Liver (tissue), 9 donors: ENCODE measurements around the gene THRA. TPM values are rescaled to one million over a fixed set of nuclear protein-coding genes. Genes with fewer than 3 reads are reported as not detected.

Experiments used
- DNase-seq: peaks from one replicate; pipeline ENCODE4 v3.0.0-alpha.2; 2017; ENCODE audit warnings: low spot score
- H3K27ac ChIP-seq, 2 donors: one replicate each; pipeline ENCODE4 v1.7.0; 2013; ENCODE audit warnings: inconsistent platforms in 2 of 2, low read length in 2 of 2, control low read depth in 1 of 2, low read depth in 1 of 2, mild to moderate bottlenecking in 1 of 2
- H3K27me3 ChIP-seq, 4 donors: one replicate each; pipeline versions ENCODE4 v1.6.1 to v1.7.0; 2013; ENCODE audit warnings: low read length in 3 of 4, inconsistent platforms in 1 of 4, mild to moderate bottlenecking in 1 of 4, moderate library complexity in 1 of 4; ENCODE audit not compliant: control insufficient read depth in 4 of 4, insufficient read depth in 4 of 4
- H3K36me3 ChIP-seq, 4 donors: one replicate each; pipeline versions ENCODE4 v1.6.1 to v1.7.0; 2013; ENCODE audit warnings: low read length in 3 of 4, mild to moderate bottlenecking in 3 of 4, low read depth in 1 of 4, moderate library complexity in 1 of 4; ENCODE audit not compliant: control insufficient read depth in 4 of 4, insufficient read depth in 3 of 4
- H3K4me1 ChIP-seq, 4 donors: one replicate each; pipeline versions ENCODE4 v1.6.1 to v1.7.0; 2013; ENCODE audit warnings: low read length in 3 of 4, mild to moderate bottlenecking in 3 of 4, moderate library complexity in 1 of 4; ENCODE audit not compliant: control insufficient read depth in 4 of 4, insufficient read depth in 4 of 4
- H3K4me3 ChIP-seq, 3 donors: one replicate each; pipeline versions ENCODE4 v1.6.1 to v1.7.0; 2013; ENCODE audit warnings: low read length in 3 of 3, control low read depth in 1 of 3, low read depth in 1 of 3, mild to moderate bottlenecking in 1 of 3
- H3K9ac ChIP-seq, 2 donors: one replicate each; pipeline ENCODE4 v1.7.0; 2013; ENCODE audit warnings: low read length in 2 of 2, mild to moderate bottlenecking in 2 of 2, moderate library complexity in 2 of 2, control low read depth in 1 of 2, low read depth in 1 of 2
- H3K9me3 ChIP-seq, 4 donors: one replicate each; pipeline versions ENCODE4 v1.6.1 to v1.7.0; 2013; ENCODE audit warnings: low read length in 3 of 4; ENCODE audit not compliant: control insufficient read depth in 4 of 4
- EGR1 ChIP-seq, 2 donors: IDR thresholded peaks; 2 replicates each; pipeline ENCODE4 v1.6.1; 2016 to 2018; ENCODE audit warnings: antibody characterized with exemption in 2 of 2, low read depth in 2 of 2
- FOXA1 ChIP-seq: IDR thresholded peaks from 2 replicates; pipeline ENCODE4 v1.6.1; 2016; ENCODE audit warnings: antibody characterized with exemption
- GABPA ChIP-seq, 2 donors: IDR thresholded peaks in 1 of 2; conservative IDR thresholded peaks in 1 of 2; 2 replicates each; pipeline ENCODE4 v1.6.1; 2016; ENCODE audit warnings: antibody characterized with exemption in 2 of 2, mild to moderate bottlenecking in 1 of 2, moderate library complexity in 1 of 2
- HNF4A ChIP-seq, 2 donors: conservative IDR thresholded peaks; 2 replicates each; pipeline ENCODE4 v1.6.1; 2016; ENCODE audit warnings: antibody characterized with exemption in 2 of 2, mild to moderate bottlenecking in 2 of 2
- HNF4G ChIP-seq: IDR thresholded peaks from 2 replicates; pipeline ENCODE4 v1.6.1; 2016; ENCODE audit warnings: antibody characterized with exemption
- JUND ChIP-seq, 2 donors: IDR thresholded peaks; 2 replicates each; pipeline ENCODE4 v1.6.1; 2016; ENCODE audit warnings: antibody characterized with exemption in 2 of 2
- RAD21 ChIP-seq, 2 donors: IDR thresholded peaks; 2 replicates each; pipeline ENCODE4 v1.6.1; 2016; ENCODE audit warnings: antibody characterized with exemption in 2 of 2, mild to moderate bottlenecking in 2 of 2
- RXRA ChIP-seq, 2 donors: IDR thresholded peaks; 2 replicates each; pipeline ENCODE4 v1.6.1; 2017 to 2018; ENCODE audit warnings: antibody characterized with exemption in 2 of 2, mild to moderate bottlenecking in 1 of 2
- SP1 ChIP-seq: IDR thresholded peaks from 2 replicates; pipeline ENCODE4 v1.6.1; 2018; ENCODE audit warnings: antibody characterized with exemption, mild to moderate bottlenecking
- TAF1 ChIP-seq: conservative IDR thresholded peaks from 2 replicates; pipeline ENCODE4 v1.6.1; 2016; ENCODE audit warnings: antibody characterized with exemption, mild to moderate bottlenecking
- YY1 ChIP-seq: IDR thresholded peaks from 2 replicates; pipeline ENCODE4 v1.6.1; 2016; ENCODE audit warnings: antibody characterized with exemption, mild to moderate bottlenecking
- WGBS: extraction: QIAGEN DNeasy Blood & Tissue Kit; methylation state at CpG from one replicate; pipeline ENCODE4 v1.1.7; 2013; 5-methylcytosine and 5-hydroxymethylcytosine counted together
- polyA plus RNA-seq, 2 donors: library from polyadenylated mRNA; stranded (reverse) in 1 of 2; unstranded in 1 of 2; fragments of 200-250 nt in 1 of 2; fragments of >200 nt in 1 of 2; fragmentation: Nextera tagmentation in 1 of 2; extraction: Ambion mirVana in 1 of 2; gene quantifications; one replicate each; pipeline versions ENCODE4 v1.2.1 to v1.2.3, GENCODE V29; 2013 to 2015
- total RNA-seq, 2 donors: library from RNA; depleted of rRNA; stranded (reverse); fragments of >200 nt; gene quantifications; one replicate each; pipeline ENCODE4 v1.2.3, GENCODE V29; 2014
- TF ChIP-seq, protein P1 (sequence below): fragments of 150-350 bp; IDR thresholded peaks from 2 replicates; pipeline ENCODE4 v1.5.1; 2017; ENCODE audit warnings: improper control_type of control experiment, low read depth, low read length; ENCODE audit not compliant: missing input control
- TF ChIP-seq, protein P2 (sequence below): IDR thresholded peaks from 2 replicates; pipeline ENCODE4 v1.6.1; 2016; ENCODE audit warnings: antibody characterized with exemption
- TF ChIP-seq, protein P3 (sequence below): IDR thresholded peaks from 2 replicates; pipeline ENCODE4 v1.6.1; 2016; ENCODE audit warnings: antibody characterized with exemption, mild to moderate bottlenecking
- TF ChIP-seq, protein P4 (sequence below): IDR thresholded peaks from 2 replicates; pipeline ENCODE4 v1.6.1; 2016; ENCODE audit warnings: antibody characterized with exemption
- TF ChIP-seq, protein P5 (sequence below): IDR thresholded peaks from 2 replicates; pipeline ENCODE4 v1.6.1; 2016; ENCODE audit warnings: antibody characterized with exemption
- donor health status: healthy.
- donor health status: healthy.
- donor health status: healthy.
- donor health status: healthy.
- donor health status: healthy.

Gene THRA
- total and polyA plus RNA-seq, 4 donors = 3.2 to 10.3 (median 7.4) TPM

DNA sequence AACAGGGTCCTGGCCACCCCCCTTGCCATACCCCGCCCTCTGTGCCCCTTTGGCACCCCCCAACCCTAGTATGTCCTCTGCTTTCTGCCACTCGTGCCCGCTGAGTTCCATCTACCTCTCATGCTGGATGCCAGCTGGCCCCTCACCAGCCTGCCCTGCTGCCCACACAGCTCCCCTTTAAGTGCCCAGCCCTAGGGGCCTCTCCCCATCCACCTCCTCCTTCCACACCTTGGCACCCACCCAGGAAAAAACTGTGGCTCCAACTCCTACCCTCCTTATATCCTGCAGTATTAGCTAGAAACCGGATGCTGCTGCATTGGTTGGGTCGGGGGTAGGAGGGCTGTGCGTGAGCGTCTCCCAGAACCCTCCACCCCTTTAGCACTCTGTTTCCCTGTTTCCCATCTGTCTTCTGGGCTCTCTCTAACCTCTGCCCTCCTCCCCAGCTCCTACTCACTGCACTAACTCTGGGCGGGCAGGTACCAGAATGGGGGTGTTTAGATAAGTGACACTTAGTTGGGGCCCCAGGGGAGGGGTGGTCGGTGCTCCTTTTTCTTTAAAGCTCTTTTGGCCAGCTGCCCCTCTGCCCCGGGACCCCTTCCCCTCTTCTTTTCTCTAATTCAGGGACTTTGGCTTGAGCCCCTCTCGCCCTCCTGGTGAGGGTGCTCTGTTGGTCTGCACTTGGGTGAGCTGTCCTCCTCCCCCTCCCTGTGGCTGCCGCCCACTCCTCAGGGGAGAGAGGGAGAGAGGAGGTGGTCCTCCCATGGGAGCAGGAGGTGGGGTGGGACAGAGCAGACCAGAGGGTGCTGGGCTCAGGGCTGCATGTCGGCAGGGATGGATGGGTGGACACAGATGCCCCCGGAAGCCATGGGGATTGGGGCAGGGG is 27.7 kb downstream of the THRA start:
- peaks cover 0 to 17% (median 12%) of the 10 kb centered on the region in 4 donors for H3K4me1 ChIP-seq

More for the DNA sequence above, 27.7 kb downstream of the THRA start:
- Histone ChIP-seq H3K27me3 (no peaks in the 10 kb centered on the region), H3K9me3 (no peaks in the 10 kb centered on the region), H3K36me3 (peaks cover 11 to 37% (median 20%) of the 10 kb centered on the region in 4 donors), H3K4me3 (no peak overlapping the region), H3K27ac (no peak overlapping the region), H3K9ac (no peak overlapping the region)
- 86% methylated on average over 14 of the region's 14 CpGs for WGBS
- no peak for DNase-seq
- TF ChIP-seq RAD21 (IDR thresholded peaks at IDR 0.05) (no peak), GABPA (IDR thresholded peaks at IDR 0.05 in 1 of 2, conservative IDR thresholded peaks at IDR 0.05 in 1 of 2) (no peak), HNF4A (conservative IDR thresholded peaks at IDR 0.05) (no peak), FOXA1 (no peak), EGR1 (IDR thresholded peaks at IDR 0.05; ENCODE audit: low read depth in 2 of 2) (no peak), SP1 (no peak), RXRA (IDR thresholded peaks at IDR 0.05) (no peak), JUND (IDR thresholded peaks at IDR 0.05) (no peak), TAF1 (no peak), HNF4G (no peak), YY1 (no peak)
- TF ChIP-seq, protein P1, sequence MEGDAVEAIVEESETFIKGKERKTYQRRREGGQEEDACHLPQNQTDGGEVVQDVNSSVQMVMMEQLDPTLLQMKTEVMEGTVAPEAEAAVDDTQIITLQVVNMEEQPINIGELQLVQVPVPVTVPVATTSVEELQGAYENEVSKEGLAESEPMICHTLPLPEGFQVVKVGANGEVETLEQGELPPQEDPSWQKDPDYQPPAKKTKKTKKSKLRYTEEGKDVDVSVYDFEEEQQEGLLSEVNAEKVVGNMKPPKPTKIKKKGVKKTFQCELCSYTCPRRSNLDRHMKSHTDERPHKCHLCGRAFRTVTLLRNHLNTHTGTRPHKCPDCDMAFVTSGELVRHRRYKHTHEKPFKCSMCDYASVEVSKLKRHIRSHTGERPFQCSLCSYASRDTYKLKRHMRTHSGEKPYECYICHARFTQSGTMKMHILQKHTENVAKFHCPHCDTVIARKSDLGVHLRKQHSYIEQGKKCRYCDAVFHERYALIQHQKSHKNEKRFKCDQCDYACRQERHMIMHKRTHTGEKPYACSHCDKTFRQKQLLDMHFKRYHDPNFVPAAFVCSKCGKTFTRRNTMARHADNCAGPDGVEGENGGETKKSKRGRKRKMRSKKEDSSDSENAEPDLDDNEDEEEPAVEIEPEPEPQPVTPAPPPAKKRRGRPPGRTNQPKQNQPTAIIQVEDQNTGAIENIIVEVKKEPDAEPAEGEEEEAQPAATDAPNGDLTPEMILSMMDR = no peak
- TF ChIP-seq, protein P2, sequence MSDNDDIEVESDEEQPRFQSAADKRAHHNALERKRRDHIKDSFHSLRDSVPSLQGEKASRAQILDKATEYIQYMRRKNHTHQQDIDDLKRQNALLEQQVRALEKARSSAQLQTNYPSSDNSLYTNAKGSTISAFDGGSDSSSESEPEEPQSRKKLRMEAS = no peak
- TF ChIP-seq, protein P3, sequence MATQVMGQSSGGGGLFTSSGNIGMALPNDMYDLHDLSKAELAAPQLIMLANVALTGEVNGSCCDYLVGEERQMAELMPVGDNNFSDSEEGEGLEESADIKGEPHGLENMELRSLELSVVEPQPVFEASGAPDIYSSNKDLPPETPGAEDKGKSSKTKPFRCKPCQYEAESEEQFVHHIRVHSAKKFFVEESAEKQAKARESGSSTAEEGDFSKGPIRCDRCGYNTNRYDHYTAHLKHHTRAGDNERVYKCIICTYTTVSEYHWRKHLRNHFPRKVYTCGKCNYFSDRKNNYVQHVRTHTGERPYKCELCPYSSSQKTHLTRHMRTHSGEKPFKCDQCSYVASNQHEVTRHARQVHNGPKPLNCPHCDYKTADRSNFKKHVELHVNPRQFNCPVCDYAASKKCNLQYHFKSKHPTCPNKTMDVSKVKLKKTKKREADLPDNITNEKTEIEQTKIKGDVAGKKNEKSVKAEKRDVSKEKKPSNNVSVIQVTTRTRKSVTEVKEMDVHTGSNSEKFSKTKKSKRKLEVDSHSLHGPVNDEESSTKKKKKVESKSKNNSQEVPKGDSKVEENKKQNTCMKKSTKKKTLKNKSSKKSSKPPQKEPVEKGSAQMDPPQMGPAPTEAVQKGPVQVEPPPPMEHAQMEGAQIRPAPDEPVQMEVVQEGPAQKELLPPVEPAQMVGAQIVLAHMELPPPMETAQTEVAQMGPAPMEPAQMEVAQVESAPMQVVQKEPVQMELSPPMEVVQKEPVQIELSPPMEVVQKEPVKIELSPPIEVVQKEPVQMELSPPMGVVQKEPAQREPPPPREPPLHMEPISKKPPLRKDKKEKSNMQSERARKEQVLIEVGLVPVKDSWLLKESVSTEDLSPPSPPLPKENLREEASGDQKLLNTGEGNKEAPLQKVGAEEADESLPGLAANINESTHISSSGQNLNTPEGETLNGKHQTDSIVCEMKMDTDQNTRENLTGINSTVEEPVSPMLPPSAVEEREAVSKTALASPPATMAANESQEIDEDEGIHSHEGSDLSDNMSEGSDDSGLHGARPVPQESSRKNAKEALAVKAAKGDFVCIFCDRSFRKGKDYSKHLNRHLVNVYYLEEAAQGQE = no peak
- TF ChIP-seq, protein P4, sequence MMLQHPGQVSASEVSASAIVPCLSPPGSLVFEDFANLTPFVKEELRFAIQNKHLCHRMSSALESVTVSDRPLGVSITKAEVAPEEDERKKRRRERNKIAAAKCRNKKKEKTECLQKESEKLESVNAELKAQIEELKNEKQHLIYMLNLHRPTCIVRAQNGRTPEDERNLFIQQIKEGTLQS = no peak
- TF ChIP-seq, protein P5, sequence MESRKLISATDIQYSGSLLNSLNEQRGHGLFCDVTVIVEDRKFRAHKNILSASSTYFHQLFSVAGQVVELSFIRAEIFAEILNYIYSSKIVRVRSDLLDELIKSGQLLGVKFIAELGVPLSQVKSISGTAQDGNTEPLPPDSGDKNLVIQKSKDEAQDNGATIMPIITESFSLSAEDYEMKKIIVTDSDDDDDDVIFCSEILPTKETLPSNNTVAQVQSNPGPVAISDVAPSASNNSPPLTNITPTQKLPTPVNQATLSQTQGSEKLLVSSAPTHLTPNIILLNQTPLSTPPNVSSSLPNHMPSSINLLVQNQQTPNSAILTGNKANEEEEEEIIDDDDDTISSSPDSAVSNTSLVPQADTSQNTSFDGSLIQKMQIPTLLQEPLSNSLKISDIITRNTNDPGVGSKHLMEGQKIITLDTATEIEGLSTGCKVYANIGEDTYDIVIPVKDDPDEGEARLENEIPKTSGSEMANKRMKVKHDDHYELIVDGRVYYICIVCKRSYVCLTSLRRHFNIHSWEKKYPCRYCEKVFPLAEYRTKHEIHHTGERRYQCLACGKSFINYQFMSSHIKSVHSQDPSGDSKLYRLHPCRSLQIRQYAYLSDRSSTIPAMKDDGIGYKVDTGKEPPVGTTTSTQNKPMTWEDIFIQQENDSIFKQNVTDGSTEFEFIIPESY = no peak
